ENCODE data around the gene SLC28A1. TPM values are rescaled to one million over a fixed set of nuclear protein-coding genes. Genes with fewer than 3 reads are reported as not detected.

SLC28A1 gene
- total and polyA plus RNA-seq, 8 donors, result 0.08 to 0.23 (median 0.14) TPM; not detected in 3

DNA sequence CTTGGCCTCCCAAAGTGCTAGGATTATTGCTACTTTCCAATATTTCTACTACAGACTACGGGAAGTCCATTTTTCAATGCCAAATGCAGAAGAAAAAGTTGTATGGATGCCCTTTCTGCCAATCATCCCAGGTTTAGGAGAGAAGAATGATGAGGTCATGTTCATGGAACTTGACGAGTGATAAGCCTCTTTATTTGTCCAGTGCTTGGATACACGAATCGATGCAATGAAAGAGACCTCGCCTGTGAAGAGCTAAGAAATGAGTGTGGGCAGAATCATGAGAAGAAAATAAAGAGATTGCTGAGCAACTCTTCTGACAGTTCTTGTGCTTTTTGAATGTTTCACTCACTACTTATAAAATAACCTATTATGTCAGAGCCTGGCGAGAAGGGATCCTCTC lies 996 bp upstream of the SLC28A1 start:
- H3K27me3 ChIP-seq, result no peaks in the 10 kb centered on the region
- intact Hi-C loops (cut with DNase I), result no loop called here
- H3K9me3 ChIP-seq, result no peaks in the 10 kb centered on the region
- DNase-seq, result no peak
- no peaks in the 10 kb centered on the region for H3K36me3 ChIP-seq
- no peak for TF ChIP-seq CTCF (IDR thresholded peaks at IDR 0.05)
- H3K27ac ChIP-seq, result no peak overlapping the region
- no peak for ATAC-seq
- no peaks in the 10 kb centered on the region for H3K4me1 ChIP-seq
- H3K4me3 ChIP-seq, result no peak overlapping the region

GRCh38 chr15:84885801-84886200 lies 1.3 kb downstream of the SLC28A1 start:
- intact Hi-C loops (cut with DNase I), result no loop called here
- ATAC-seq (no peak), DNase-seq (no peak)
- Histone ChIP-seq H3K27ac (no peak overlapping the region), H3K9me3 (no peaks in the 10 kb centered on the region), H3K4me1 (no peaks in the 10 kb centered on the region), H3K4me3 (no peak overlapping the region), H3K36me3 (no peaks in the 10 kb centered on the region), H3K27me3 (no peaks in the 10 kb centered on the region)
- TF ChIP-seq CTCF (IDR thresholded peaks at IDR 0.05), result no peak

DNA sequence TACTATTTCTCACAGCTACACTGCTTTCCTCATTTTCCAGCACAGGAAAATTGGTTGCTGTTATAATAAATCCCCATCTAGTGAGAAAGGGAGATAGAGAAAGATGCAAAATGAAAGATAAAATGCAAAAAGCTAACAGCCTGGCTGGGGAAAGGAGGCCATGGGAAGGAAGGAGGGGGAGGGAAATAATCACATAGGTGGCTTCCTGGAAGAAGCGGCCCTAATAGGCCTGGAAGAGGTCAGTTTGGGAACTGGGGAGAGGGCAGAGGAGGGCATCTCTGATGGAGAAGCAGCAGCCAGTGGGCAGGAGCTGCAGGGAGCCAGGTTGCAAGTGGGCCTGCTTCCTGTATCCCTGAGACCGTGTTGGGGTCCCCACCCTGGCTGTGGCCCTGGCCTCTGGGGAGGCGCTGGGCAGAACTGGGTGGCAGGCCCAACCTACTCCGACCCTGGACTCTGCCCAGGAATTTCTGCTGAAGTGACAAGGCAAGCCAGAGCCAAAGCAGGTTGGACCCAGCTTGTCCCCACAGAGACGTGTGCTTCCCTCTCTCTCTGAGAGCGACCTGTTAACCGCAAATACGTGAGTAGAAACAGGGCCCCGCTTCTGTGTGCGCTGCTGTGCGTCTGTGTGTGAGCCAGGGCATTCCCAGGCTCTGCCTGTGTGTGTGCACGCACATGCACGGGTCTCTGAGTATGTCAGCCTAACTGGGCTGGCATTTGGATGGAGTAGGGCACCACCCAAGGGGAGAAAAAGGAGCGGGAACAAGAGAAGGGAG lies 1.9 kb downstream of the SLC28A1 start:
- no peak overlapping the region for H3K4me3 ChIP-seq
- no peaks in the 10 kb centered on the region for H3K36me3 ChIP-seq
- no peaks in the 10 kb centered on the region for H3K4me1 ChIP-seq
- DNase-seq (no peak), ATAC-seq (no peak)
- H3K9me3 ChIP-seq, result no peaks in the 10 kb centered on the region
- no peaks in the 10 kb centered on the region for H3K27me3 ChIP-seq
- no peak overlapping the region for H3K27ac ChIP-seq
- no peak for TF ChIP-seq CTCF (IDR thresholded peaks at IDR 0.05)
- intact Hi-C loops (cut with DNase I), result no loop called here

DNA sequence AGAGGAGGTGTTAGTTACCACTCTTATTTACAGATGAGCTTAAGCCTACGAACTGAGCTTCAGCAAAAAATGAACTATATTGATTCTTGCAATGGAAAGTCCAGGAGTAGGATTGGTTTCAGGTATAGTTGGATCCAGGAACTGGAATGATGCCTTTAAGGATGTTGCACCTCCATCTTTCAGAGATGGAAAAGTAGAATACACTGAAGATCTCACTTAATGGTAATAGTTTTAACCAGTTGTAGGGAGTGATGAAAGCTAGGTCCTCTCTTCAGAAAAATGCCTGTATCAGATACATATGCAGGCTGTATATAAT lies 2.5 kb downstream of the SLC28A1 start:
- no peak overlapping the region for H3K4me3 ChIP-seq
- intact Hi-C loops (cut with DNase I), result no loop called here
- no peaks in the 10 kb centered on the region for H3K27me3 ChIP-seq
- TF ChIP-seq CTCF (IDR thresholded peaks at IDR 0.05), result no peak
- H3K4me1 ChIP-seq, result no peaks in the 10 kb centered on the region
- no peaks in the 10 kb centered on the region for H3K9me3 ChIP-seq
- ATAC-seq (no peak), DNase-seq (no peak)
- no peaks in the 10 kb centered on the region for H3K36me3 ChIP-seq
- no peak overlapping the region for H3K27ac ChIP-seq

- ATAC-seq (no peak), DNase-seq (no peak)
- intact Hi-C loops (cut with DNase I), result no loop called here
- Histone ChIP-seq H3K4me3 (no peak overlapping the region), H3K27me3 (no peaks in the 10 kb centered on the region), H3K27ac (no peak overlapping the region), H3K4me1 (no peaks in the 10 kb centered on the region), H3K9me3 (no peaks in the 10 kb centered on the region), H3K36me3 (no peaks in the 10 kb centered on the region)
- TF ChIP-seq CTCF (IDR thresholded peaks at IDR 0.05), result no peak
These were observed 3.5 kb downstream of the SLC28A1 start for GRCh38 chr15:84887938-84888337.
